ENCODE data around the gene PDZD2.

- no peak for TF ChIP-seq POLR2A (IDR thresholded peaks at IDR 0.05; ENCODE audit: low read length)
- no peak for TF ChIP-seq GATA1 (IDR thresholded peaks at IDR 0.05; ENCODE audit: low read depth, low read length)
Measured at GRCh38 chr5:31754741-31755675, 116.1 kb downstream of the PDZD2 start.
